Renal pelvis (tissue), 4 donors: ENCODE data around the gene IRX4. TPM values are rescaled to one million over a fixed set of nuclear protein-coding genes. Genes with fewer than 3 reads are reported as not detected.

ENCODE experiments used
- DNase-seq: peaks from one replicate; pipeline ENCODE4 v3.0.0-alpha.2; 2013
- polyA plus RNA-seq, 3 donors: library from polyadenylated mRNA; unstranded; fragments of 120-200 nt; gene quantifications; one replicate each; pipeline ENCODE4 v1.2.1, GENCODE V29; 2013; ENCODE audit not compliant: insufficient read length in 3 of 3

The IRX4 gene
- polyA plus RNA-seq, 3 donors = 0.48 to 0.65 (median 0.51) TPM

DNA sequence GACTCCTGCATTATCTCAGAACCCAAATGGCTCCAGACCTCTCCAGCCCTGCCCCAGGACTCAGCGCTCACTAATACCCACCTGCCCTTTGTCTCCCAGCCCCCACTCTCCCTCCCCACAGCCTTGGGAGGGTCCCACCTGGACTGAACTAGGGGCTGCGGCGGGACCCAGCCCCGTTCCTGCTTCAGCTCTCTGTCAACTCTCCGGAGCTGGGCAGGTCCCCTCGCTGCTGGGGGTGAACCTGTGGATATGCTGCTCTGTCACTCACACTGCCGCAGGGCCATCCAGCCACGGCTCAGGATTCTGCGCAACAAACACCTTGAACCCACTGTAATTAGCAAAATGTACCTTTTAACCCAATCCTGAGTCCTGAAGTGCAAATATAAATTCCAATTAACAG, 44.7 kb downstream of the IRX4 start:
- no peak for DNase-seq

DNA sequence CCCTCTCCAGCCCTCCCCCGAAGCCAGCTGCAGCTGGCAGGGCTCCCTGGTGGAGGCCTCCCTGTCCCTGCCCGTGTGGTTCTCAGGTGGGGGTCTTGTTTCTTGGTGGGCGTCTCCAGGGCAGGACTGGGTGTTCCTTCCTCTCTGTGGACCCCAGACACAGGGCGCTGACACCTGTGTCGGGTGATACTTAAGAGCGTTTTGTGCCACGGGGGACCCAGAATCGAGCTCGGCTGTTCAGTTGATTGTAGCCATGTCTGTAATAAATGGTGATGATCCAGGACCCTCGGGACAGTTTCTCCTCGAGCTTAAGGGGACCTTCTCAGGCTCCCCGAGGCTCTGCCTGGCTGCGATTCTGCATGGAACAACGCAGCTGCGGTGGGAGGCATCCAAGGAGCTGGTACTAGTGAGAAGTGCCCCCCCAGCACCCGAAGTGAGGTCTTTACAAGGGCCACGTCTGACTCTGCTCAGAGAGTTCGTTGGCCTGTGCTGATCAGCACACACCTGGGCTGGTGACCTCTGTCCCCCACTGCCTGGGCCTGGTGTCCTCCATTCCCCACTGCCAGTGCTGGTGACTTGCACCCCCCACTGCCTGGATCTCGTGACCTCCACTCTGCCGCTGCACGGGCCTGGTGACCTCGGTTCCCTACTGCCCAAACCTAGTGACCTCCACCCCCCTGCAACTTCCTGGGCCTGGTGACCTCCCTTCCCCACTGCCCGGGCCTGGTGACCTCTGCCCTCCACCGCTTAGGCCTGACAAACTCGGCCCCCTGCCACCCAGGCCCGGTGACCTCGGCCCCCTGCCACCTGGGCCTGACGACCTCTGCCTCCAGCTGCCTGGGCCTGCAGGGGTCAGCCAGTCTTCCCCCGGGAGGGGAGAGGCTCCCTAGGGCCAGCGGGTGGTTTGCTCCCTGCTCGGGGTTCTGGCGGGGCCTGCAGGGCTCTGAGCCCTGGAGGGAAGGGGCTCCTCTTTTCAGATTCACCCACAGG, 45.5 kb downstream of the IRX4 start:
- DNase-seq = no peak

GRCh38 chr5:1836176-1836890, 46.4 kb downstream of the IRX4 start:
- no peak for DNase-seq

DNA sequence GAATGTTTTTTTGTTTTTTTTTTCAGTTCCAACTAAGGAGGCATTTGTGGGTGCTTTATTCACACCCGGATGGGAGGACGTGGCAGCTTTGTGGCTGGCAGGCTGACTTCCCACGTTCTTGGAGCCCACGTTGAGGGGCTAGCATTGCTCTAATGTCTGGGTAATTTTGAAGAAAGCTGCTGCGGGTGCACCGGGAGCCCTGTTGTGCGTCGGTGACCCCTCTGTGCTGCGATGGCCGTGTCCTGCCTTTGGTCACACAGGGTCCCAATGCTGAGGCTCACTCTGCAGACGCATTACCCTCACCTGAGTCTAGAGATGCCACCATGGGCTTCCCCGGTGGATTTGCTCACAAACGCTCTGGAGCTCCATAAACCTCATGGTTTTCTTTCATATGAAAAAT, 47.3 kb downstream of the IRX4 start:
- no peak for DNase-seq

- no peak for DNase-seq
Observed at GRCh38 chr5:1834721-1835429, 47.9 kb downstream of the IRX4 start.

- DNase-seq = no peak
Observed at GRCh38 chr5:1834022-1834551, 48.6 kb downstream of the IRX4 start.

- no peak for DNase-seq
Observed at GRCh38 chr5:1833264-1834021, 49.3 kb downstream of the IRX4 start.

DNA sequence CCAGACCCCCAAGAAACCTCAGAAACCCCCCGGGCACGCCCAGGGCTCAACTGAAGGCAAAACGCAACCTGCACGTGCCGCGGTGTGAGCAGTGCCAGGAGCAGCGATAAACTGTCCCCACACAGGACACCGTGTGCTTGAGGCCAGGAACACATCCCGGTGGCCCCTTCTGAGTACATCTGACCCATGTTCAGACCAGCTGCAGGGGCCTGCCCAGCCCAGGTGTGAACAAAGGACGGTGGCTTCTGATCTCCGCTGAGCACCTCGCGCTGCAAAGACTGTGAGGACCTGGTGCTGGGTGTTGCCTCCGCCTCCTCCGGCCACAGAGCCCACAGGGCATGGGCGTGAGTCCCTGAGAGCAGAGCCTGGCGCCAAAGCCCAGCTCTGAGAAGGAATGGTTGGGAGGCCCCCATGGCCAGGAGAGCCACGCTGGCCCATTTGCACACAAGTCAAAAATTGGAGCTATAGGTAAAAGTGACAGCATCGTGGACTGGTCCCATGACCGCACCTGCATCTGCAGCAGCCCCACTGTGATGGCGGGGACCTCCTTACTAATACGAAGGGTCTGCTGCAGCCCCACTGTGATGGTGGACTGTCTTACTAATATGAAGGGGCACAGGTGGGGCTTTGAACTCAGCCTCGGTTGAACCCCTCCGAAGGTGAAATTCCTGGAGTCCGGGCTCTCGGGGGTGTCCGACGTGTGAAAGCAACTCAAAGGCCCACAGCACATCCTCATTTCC, 50.0 kb downstream of the IRX4 start:
- DNase-seq = no peak

- no peak for DNase-seq
Observed at GRCh38 chr5:1831677-1832313, 50.9 kb downstream of the IRX4 start.

DNA sequence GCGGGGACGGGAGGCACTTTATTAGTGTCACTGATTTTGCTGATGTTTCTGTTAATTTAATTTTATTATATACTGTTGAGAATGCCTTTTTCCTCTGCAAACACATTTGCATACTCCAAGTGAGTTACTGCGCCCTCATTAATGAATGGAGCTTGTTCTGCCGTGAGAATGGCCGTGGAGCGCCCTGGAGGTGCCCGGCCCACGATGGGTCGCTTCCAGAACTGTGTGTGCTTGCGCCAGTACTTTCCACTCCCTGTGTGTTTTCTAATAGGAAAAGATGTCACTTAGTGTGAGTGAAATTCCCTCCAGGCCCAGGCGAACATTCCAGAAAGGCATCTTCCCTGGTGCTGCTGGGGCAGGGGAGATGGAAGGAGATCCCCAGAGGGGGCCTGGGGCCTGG, 51.5 kb downstream of the IRX4 start:
- DNase-seq = no peak

- DNase-seq = no peak
Observed at GRCh38 chr5:1830571-1831228, 52.0 kb downstream of the IRX4 start.

DNA sequence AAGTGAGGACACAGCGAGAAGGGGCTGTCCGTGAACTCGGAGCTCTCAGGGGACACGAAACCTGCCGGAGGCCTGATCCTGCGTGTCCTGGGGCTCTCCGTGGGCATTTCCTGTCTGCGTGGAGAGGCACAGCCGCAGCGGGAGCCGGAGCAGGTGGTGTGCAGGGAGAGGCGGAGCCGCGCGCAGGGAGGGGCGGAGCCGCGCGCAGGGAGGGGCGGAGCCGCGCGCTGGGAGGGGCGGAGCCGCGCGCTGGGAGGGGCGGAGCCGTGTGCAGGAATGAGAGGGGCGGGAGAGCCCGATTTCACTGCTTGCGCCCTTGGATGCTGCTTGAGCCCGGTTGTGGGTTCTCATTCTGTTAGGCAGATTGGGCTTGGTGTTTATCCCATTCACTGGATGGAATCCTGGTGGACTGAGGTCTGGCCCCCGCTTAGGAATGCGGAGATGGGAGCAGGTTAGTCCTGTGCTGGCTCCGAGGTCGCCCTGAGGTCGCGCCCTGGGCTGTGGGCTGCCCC, 54.8 kb downstream of the IRX4 start:
- no peak for DNase-seq

Other genes with a start within 250 kb of the IRX4 start
- gene MRPL36, start 83.1 kb downstream of the IRX4 start, polyA plus RNA-seq = 10 to 100 TPM; 40.2 to 46.7 (median 43.1) TPM
- 10 to 100 TPM; 62.4 to 84.9 (median 66.3) TPM for gene NDUFS6, start 81.5 kb downstream of the IRX4 start, polyA plus RNA-seq